Ascending aorta (tissue), 2 donors: Measurements from ENCODE around the gene SLC12A2. TPM values are rescaled to one million over a fixed set of nuclear protein-coding genes. Genes with fewer than 3 reads are reported as not detected.

Experiments
- DNase-seq, 2 donors: peaks; one replicate each; pipeline ENCODE4 v3.0.0-alpha.2; 2019; ENCODE audit warnings: low spot score in 2 of 2
- H3K27ac ChIP-seq, 2 donors: fragments of 200-600 bp; sonication (generic); one replicate each; pipeline ENCODE4 v1.5.1; 2016 to 2017; ENCODE audit warnings: mild to moderate bottlenecking in 1 of 2
- H3K27me3 ChIP-seq: fragments of 200-600 bp; sonication (generic); one replicate; pipeline ENCODE4 v1.5.1; 2017
- H3K36me3 ChIP-seq, 2 donors: fragments of 200-600 bp; sonication (generic); one replicate each; pipeline ENCODE4 v1.5.1; 2016
- H3K4me1 ChIP-seq, 2 donors: fragments of 200-600 bp; sonication (generic); one replicate each; pipeline ENCODE4 v1.5.1; 2016 to 2017; ENCODE audit warnings: mild to moderate bottlenecking in 1 of 2
- H3K4me3 ChIP-seq, 2 donors: fragments of 200-600 bp; sonication (generic); one replicate each; pipeline ENCODE4 v1.5.1; 2016 to 2017; ENCODE audit warnings: mild to moderate bottlenecking in 1 of 2
- H3K9me3 ChIP-seq, 2 donors: fragments of 200-600 bp; sonication (generic); one replicate each; pipeline ENCODE4 v1.5.1; 2016
- CTCF ChIP-seq, 3 experiments: fragments of 200-600 bp in 2 of 3; fragments of 450-650 bp in 1 of 3; sonication (generic) in 2 of 3; IDR thresholded peaks; one replicate each; pipeline ENCODE4 v1.5.1; 2016 to 2019; ENCODE audit warnings: antibody characterized with exemption in 3 of 3, mild to moderate bottlenecking in 1 of 3, moderate library complexity in 1 of 3
- intact Hi-C: fragments of 100-400 bp; cut with DNase I; formaldehyde crosslinking; loops from one replicate; pipeline ENCODE4 v1.15.1; 2023
- total RNA-seq: library from RNA; depleted of rRNA; stranded (reverse); fragments of >200 nt; gene quantifications from one replicate; pipeline ENCODE4 v1.1.0, GENCODE V29; 2016

Gene SLC12A2
- total RNA-seq, 1 donor from 2014 or later: 11.8 TPM

- Histone ChIP-seq H3K36me3 (no peaks in the 10 kb centered on the region), H3K4me3 (no peak overlapping the region), H3K9me3 (no peaks in the 10 kb centered on the region), H3K27ac (peak overlapping the region; percentile 61 to 75), H3K4me1 (peaks cover 0 to 7% of the 10 kb centered on the region in 2 donors), H3K27me3 (no peaks in the 10 kb centered on the region)
- no peak for DNase-seq
- intact Hi-C loops: no loop called here
- TF ChIP-seq CTCF (IDR thresholded peaks at IDR 0.05): no peak
These were observed 30.8 kb upstream of the SLC12A2 start for GRCh38 chr5:128052780-128053179.

DNA sequence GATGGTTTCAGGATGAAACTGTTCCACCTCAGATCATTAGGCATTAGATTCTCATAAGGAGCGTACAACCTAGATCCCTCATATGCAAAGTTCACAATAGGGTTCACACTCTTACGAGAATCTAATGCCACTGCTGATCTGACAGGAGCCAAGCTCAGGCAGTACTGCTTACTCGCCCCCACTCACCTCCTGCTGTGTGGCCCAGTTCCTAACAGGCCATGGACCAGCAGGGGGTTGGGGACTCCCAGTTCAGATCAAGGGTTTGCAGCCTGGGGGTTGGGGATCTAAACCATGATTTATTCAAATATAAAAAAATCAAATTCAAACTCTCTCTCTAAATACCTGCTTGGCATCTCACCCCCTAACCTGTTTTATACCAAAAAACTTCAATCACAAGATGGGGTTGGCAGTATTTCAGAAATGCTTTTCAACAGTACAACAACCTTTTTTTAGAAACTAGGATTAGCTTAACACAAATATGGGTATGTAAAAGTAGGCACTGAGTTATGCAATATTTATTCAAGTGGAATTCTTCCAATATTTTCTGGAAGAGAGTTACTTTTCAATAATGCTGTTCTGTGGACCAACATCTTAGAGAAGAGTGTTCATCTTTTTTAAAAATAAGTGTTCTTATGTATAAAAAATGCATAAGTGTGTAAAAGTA is 30.1 kb upstream of the SLC12A2 start:
- no peak for TF ChIP-seq CTCF (IDR thresholded peaks at IDR 0.05)
- Histone ChIP-seq H3K27me3 (no peaks in the 10 kb centered on the region), H3K27ac (peak overlapping the region; percentile 61 to 75), H3K4me3 (no peak overlapping the region), H3K4me1 (peaks cover 0 to 7% of the 10 kb centered on the region in 2 donors), H3K9me3 (no peaks in the 10 kb centered on the region), H3K36me3 (no peaks in the 10 kb centered on the region)
- DNase-seq: no peak
- intact Hi-C loops: no loop called here

DNA sequence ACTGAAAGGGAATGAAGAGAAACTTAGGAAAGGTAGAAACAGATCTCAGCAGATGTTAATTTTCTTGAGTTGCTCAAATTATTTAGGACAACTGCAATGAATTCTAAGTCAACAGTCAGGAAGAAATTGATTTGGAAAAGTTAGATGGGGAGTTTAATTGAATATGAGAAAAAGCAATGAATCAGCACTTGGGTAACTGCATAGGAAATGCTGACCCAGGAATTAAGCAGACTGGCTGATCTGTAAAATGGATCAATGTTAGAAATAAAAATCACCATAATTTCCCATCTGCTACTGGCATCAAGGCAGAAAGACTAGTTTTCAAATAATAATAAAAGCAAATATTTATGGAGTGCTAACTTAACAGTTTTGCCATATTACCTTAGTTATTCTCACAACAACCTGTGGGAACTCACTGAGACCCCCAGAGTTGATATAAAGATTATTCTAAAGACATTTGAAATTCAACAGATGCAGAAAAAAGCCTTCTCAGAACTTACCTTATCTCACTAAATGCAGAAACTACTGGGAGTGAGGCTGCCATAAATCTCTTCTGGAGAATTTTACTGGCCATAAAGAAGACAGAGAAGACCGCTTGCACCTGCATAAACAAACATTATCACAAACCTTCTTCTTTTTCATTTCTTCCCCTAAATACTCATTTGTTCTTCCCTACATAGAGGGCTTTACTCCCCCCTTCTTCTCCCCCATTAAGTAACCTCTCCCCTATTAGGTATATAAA is 22.8 kb upstream of the SLC12A2 start:
- TF ChIP-seq CTCF (IDR thresholded peaks at IDR 0.05): no peak
- Histone ChIP-seq H3K4me3 (no peak overlapping the region), H3K9me3 (no peaks in the 10 kb centered on the region), H3K27ac (no peak overlapping the region), H3K27me3 (no peaks in the 10 kb centered on the region), H3K4me1 (no peaks in the 10 kb centered on the region), H3K36me3 (no peaks in the 10 kb centered on the region)
- intact Hi-C loops: no loop called here
- DNase-seq: no peak

- Histone ChIP-seq H3K27me3 (no peaks in the 10 kb centered on the region), H3K4me1 (no peaks in the 10 kb centered on the region), H3K27ac (no peak overlapping the region), H3K9me3 (no peaks in the 10 kb centered on the region), H3K36me3 (no peaks in the 10 kb centered on the region), H3K4me3 (no peak overlapping the region)
- no peak for TF ChIP-seq CTCF (IDR thresholded peaks at IDR 0.05)
- intact Hi-C loops: no loop called here
- DNase-seq: no peak
These were observed 21.3 kb upstream of the SLC12A2 start for GRCh38 chr5:128062172-128062746.

DNA sequence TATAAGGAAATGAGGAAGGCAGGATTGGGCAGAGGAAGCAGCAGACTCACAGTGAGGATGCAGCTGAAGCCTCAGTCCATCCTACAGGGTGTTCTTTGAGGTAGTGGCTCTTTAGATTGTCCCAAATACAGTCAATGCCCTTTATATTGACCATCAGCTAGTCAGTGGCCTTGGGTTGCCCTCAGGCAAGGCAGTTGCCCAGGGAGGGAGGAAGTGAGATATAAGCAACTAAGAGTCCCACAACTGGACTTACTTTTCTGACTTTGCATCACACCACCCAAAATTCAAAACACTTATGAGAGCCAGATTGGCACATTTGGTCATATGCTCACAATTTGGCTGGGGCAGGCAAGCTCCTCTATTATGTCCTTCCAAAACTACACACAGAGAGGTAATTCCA is 9.4 kb upstream of the SLC12A2 start:
- no peak for TF ChIP-seq CTCF (IDR thresholded peaks at IDR 0.05)
- intact Hi-C loops: no loop called here
- Histone ChIP-seq H3K36me3 (no peaks in the 10 kb centered on the region), H3K27me3 (no peaks in the 10 kb centered on the region), H3K4me1 (peaks cover 0 to 2% of the 10 kb centered on the region in 2 donors), H3K4me3 (no peak overlapping the region), H3K9me3 (no peaks in the 10 kb centered on the region), H3K27ac (no peak overlapping the region)
- DNase-seq: no peak
